Ectodermal cell (in vitro differentiated cells): ENCODE data around the gene PELI2.

Source experiments
- H3K27ac ChIP-seq: 2 replicates; pipeline ENCODE4 v1.7.0; 2013; ENCODE audit warnings: mild to moderate bottlenecking, low read depth, low read length; ENCODE audit not compliant: insufficient read depth, poor library complexity, severe bottlenecking
- H3K27me3 ChIP-seq: 2 replicates; pipeline ENCODE4 v1.7.0; 2013; ENCODE audit warnings: mild to moderate bottlenecking, low read length; ENCODE audit not compliant: insufficient read depth, control insufficient read depth, poor library complexity, severe bottlenecking
- H3K36me3 ChIP-seq: one replicate; pipeline ENCODE4 v1.7.0; 2013; ENCODE audit warnings: low read length; ENCODE audit not compliant: control insufficient read depth, insufficient read depth
- H3K4me1 ChIP-seq: one replicate; pipeline ENCODE4 v1.7.0; 2013; ENCODE audit warnings: low read length; ENCODE audit not compliant: control insufficient read depth, insufficient read depth
- H3K4me3 ChIP-seq: 2 replicates; pipeline ENCODE4 v1.7.0; 2013; ENCODE audit warnings: low read depth, low read length, control low read depth; ENCODE audit not compliant: insufficient read depth
- H3K9me3 ChIP-seq: 2 replicates; pipeline ENCODE4 v1.7.0; 2013; ENCODE audit warnings: mild to moderate bottlenecking, low read length, moderate library complexity; ENCODE audit not compliant: control insufficient read depth
- WGBS, 2 experiments: methylation state at CpG; one replicate each; pipeline ENCODE4 v1.1.7; 2013; ENCODE audit warnings: missing lambda C conversion rate in 2 of 2; 5-methylcytosine and 5-hydroxymethylcytosine counted together

PELI2 gene

DNA sequence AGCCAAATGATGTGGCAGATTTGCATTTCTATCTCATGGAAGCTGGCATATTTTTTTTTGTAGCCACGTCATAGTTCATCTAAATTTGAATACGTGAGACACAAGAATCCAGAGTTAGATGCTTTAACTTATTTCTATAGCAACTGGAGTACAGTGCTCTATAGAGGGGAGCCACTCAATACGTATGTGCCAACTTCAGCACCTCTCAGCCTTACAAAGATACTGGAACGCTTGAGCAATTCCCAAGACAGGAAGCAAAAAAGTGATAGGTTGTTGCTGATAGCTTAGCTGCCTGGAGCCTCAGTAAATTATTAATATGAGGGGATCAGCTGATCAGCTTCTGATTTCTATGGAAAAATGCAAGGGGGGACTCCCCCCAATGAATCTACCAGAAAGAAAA is 24.1 kb upstream of the PELI2 start:
- no peaks in the 10 kb centered on the region for H3K9me3 ChIP-seq
- H3K4me3 ChIP-seq: no peak overlapping the region
- 89 to 92% methylated on average over 4 of the region's 4 CpGs for WGBS, 2 experiments
- H3K4me1 ChIP-seq: peaks cover 7% of the 10 kb centered on the region
- H3K27me3 ChIP-seq: no peaks in the 10 kb centered on the region
- H3K27ac ChIP-seq: no peak overlapping the region
- H3K36me3 ChIP-seq: no peaks in the 10 kb centered on the region

- no peaks in the 10 kb centered on the region for H3K9me3 ChIP-seq
- 92 to 95% methylated on average over 1 of the region's 1 CpG for WGBS, 2 experiments
- H3K27me3 ChIP-seq: no peaks in the 10 kb centered on the region
- no peaks in the 10 kb centered on the region for H3K36me3 ChIP-seq
- peaks cover 10% of the 10 kb centered on the region for H3K4me1 ChIP-seq
- no peak overlapping the region for H3K27ac ChIP-seq
- no peak overlapping the region for H3K4me3 ChIP-seq
Measured at GRCh38 chr14:56098021-56098420, 20.2 kb upstream of the PELI2 start.

DNA sequence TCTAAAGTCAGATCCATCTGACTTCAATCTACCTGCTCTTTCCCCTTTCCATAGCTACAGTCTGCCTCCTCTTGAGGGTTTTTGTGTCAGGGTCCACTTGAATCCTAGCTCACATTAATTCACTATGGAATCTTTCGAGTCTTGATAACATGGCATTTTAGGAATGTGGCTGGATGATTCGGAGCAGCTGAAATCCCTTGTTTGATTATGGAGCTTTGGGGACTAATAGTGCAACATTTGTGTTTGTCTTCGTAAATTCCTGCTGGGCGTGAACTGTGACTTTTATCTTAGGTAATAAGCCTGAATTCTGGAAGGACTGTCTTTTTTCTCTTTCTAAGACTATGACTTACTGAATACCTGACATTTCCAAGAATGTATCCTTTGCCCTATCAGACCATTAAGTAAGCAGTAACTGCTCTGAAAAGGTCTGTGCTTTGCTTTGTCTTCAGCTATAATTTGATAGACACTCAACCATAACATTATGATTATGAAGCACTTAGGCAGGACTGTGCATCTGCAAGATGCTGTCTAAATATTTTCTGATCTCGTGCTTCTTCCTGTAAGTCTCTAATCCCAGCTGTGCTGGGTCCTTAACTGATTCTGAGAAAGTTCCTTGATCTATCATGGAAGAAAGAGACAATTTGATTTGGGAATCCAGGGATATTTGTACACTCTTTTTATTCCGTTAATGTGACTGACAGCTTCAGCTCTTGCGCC is 19.0 kb upstream of the PELI2 start:
- Histone ChIP-seq H3K27ac (no peak overlapping the region), H3K36me3 (no peaks in the 10 kb centered on the region), H3K9me3 (no peaks in the 10 kb centered on the region), H3K4me1 (peaks cover 10% of the 10 kb centered on the region), H3K4me3 (no peak overlapping the region), H3K27me3 (no peaks in the 10 kb centered on the region)
- 92 to 93% methylated on average over 7 of the region's 7 CpGs for WGBS, 2 experiments

- Histone ChIP-seq H3K27me3 (no peaks in the 10 kb centered on the region), H3K4me1 (peaks cover 10% of the 10 kb centered on the region), H3K36me3 (no peaks in the 10 kb centered on the region), H3K4me3 (no peak overlapping the region), H3K27ac (no peak overlapping the region), H3K9me3 (no peaks in the 10 kb centered on the region)
- WGBS, 2 experiments: 96 to 98% methylated on average over 3 of the region's 3 CpGs
Measured at GRCh38 chr14:56100556-56100955, 17.7 kb upstream of the PELI2 start.

GRCh38 chr14:56102941-56103340 is 15.3 kb upstream of the PELI2 start:
- Histone ChIP-seq H3K27ac (no peak overlapping the region), H3K27me3 (no peaks in the 10 kb centered on the region), H3K36me3 (no peaks in the 10 kb centered on the region), H3K4me1 (peaks cover 10% of the 10 kb centered on the region), H3K4me3 (no peak overlapping the region), H3K9me3 (no peaks in the 10 kb centered on the region)
- WGBS, 2 experiments: 94 to 95% methylated on average over 3 of the region's 3 CpGs

DNA sequence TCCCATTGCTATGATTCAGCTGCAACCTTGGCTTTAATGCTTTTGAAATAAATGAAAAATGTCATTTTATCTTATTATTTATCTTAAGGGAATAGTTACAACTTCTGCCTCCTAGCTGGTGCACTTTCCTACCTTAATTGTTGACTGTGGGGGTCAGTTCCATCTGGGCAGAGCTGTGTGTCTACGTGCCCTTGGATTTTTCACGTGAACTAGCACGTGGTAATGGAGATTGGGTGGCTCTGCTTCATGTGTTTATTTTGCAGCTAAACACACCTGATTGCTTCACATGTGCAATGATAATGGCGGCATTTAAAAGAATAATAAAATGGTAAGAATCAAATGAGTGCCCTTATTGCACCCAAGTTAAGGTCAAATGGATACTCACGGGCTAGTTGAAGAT is 10.6 kb upstream of the PELI2 start:
- no peak overlapping the region for H3K27ac ChIP-seq
- H3K36me3 ChIP-seq: no peaks in the 10 kb centered on the region
- H3K9me3 ChIP-seq: no peaks in the 10 kb centered on the region
- WGBS, 2 experiments: 93 to 99% methylated on average over 5 of the region's 5 CpGs
- H3K4me1 ChIP-seq: no peaks in the 10 kb centered on the region
- H3K4me3 ChIP-seq: no peak overlapping the region
- H3K27me3 ChIP-seq: no peaks in the 10 kb centered on the region

DNA sequence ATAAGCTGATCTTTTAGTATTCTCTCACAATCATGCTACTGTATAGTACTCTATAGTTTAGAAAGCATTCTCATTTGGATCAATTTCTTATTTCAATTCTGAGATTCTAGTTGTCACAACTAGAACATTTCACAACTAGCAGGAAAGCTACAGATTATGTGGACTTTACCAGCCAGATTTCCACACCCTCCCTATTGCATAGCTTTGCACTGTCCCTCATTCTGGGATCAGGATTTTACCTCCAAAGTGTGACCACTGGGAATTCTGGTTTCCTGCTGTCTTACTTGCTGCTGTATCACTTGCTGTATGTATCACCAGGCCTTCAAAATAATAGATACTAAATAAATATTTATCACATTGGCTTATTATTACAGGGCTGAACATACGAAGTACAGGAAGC is 10.2 kb upstream of the PELI2 start:
- no peak overlapping the region for H3K4me3 ChIP-seq
- no CpG with 5 or more reads among the region's 1 CpG for WGBS, 2 experiments
- no peaks in the 10 kb centered on the region for H3K27me3 ChIP-seq
- H3K36me3 ChIP-seq: no peaks in the 10 kb centered on the region
- H3K27ac ChIP-seq: no peak overlapping the region
- no peaks in the 10 kb centered on the region for H3K9me3 ChIP-seq
- H3K4me1 ChIP-seq: no peaks in the 10 kb centered on the region

GRCh38 chr14:56112781-56113180 is 5.4 kb upstream of the PELI2 start:
- 75% methylated on average over 1 of the region's 2 CpGs; no CpG with 5 or more reads in 1 of the 2 experiments for WGBS, 2 experiments
- Histone ChIP-seq H3K27me3 (no peaks in the 10 kb centered on the region), H3K9me3 (no peaks in the 10 kb centered on the region), H3K27ac (no peak overlapping the region), H3K4me1 (peaks cover 4% of the 10 kb centered on the region), H3K36me3 (no peaks in the 10 kb centered on the region), H3K4me3 (no peak overlapping the region)

- H3K27me3 ChIP-seq: no peaks in the 10 kb centered on the region
- H3K36me3 ChIP-seq: no peaks in the 10 kb centered on the region
- 75 to 84% methylated on average over 3 of the region's 3 CpGs for WGBS, 2 experiments
Measured at GRCh38 chr14:56115334-56115870, 2.8 kb upstream of the PELI2 start.

GRCh38 chr14:56115976-56116893 is 2.0 kb upstream of the PELI2 start:
- no peak overlapping the region for H3K4me3 ChIP-seq
- H3K4me1 ChIP-seq: peaks cover 8% of the 10 kb centered on the region
- H3K9me3 ChIP-seq: no peaks in the 10 kb centered on the region
- no peaks in the 10 kb centered on the region for H3K27me3 ChIP-seq
- no peaks in the 10 kb centered on the region for H3K36me3 ChIP-seq
- 78 to 80% methylated on average over 8 of the region's 8 CpGs for WGBS, 2 experiments
- no peak overlapping the region for H3K27ac ChIP-seq

More at GRCh38 chr14:56115334-56115870, 2.8 kb upstream of the PELI2 start:
- no peak overlapping the region for H3K4me3 ChIP-seq
- peaks cover 4% of the 10 kb centered on the region for H3K4me1 ChIP-seq
- no peak overlapping the region for H3K27ac ChIP-seq
- no peaks in the 10 kb centered on the region for H3K9me3 ChIP-seq
